Adrenal gland (tissue), 5 donors: ENCODE measurements around the gene UBE2H.

Experiments used
- CTCF ChIP-seq, 6 experiments: fragments of 450-650 bp in 4 of 6; fragments of 200-600 bp in 2 of 6; sonication (generic) in 1 of 6; IDR thresholded peaks; 1 replicate in 5 of 6; 2 replicates in 1 of 6; pipeline versions ENCODE4 v1.5.1 to v1.8.0; 2016 to 2021; ENCODE audit warnings: antibody characterized with exemption in 6 of 6, mild to moderate bottlenecking in 2 of 6, moderate library complexity in 1 of 6
- POLR2A ChIP-seq, 2 donors: fragments of 450-650 bp; IDR thresholded peaks; one replicate each; pipeline ENCODE4 v1.6.1; 2017; ENCODE audit warnings: antibody characterized with exemption in 2 of 2, mild to moderate bottlenecking in 2 of 2, moderate library complexity in 1 of 2
- donor health status: DM: no; HTN: no; CAD: no.

GRCh38 chr7:129923709-129924108 lies 29.1 kb downstream of the UBE2H start:
- TF ChIP-seq CTCF (IDR thresholded peaks at IDR 0.05) (no peak), POLR2A (IDR thresholded peaks at IDR 0.05) (no peak)
